Esophagus squamous epithelium (tissue), 5 donors: ENCODE data around the gene POU6F2. TPM values are rescaled to one million over a fixed set of nuclear protein-coding genes. Genes with fewer than 3 reads are reported as not detected.

Source experiments
- DNase-seq: peaks from one replicate; lab custom pipeline; 2025; lab: John Stamatoyannopoulos, UW
- H3K27ac ChIP-seq, 4 donors: fragments of 200-600 bp; sonication (generic); one replicate each; pipeline ENCODE4 v1.5.1; 2016 to 2019; ENCODE audit warnings: mild to moderate bottlenecking in 1 of 4
- H3K27me3 ChIP-seq, 4 donors: fragments of 200-600 bp; sonication (generic); 1 replicate in 3 of 4; 2 replicates in 1 of 4; pipeline versions ENCODE4 v1.5.1 to v1.6.0; 2017 to 2021; ENCODE audit warnings: antibody characterized with exemption in 1 of 4
- H3K36me3 ChIP-seq, 3 donors: fragments of 200-600 bp; sonication (generic); one replicate each; pipeline ENCODE4 v1.5.1; 2016 to 2019
- H3K4me1 ChIP-seq, 3 donors: fragments of 200-600 bp; sonication (generic); one replicate each; pipeline ENCODE4 v1.5.1; 2017 to 2019
- H3K4me3 ChIP-seq, 4 donors: fragments of 200-600 bp; sonication (generic); 1 replicate in 3 of 4; 2 replicates in 1 of 4; pipeline ENCODE4 v1.5.1; 2016 to 2019; ENCODE audit warnings: mild to moderate bottlenecking in 2 of 4, moderate library complexity in 1 of 4
- H3K9me3 ChIP-seq, 3 donors: fragments of 200-600 bp; sonication (generic); one replicate each; pipeline ENCODE4 v1.5.1; 2016 to 2019
- CTCF ChIP-seq, 6 experiments: fragments of 450-650 bp in 4 of 6; fragments of 200-600 bp in 2 of 6; sonication (generic) in 2 of 6; IDR thresholded peaks; one replicate each; pipeline ENCODE4 v1.5.1; 2016 to 2019; ENCODE audit warnings: antibody characterized with exemption in 6 of 6, mild to moderate bottlenecking in 4 of 6, moderate library complexity in 4 of 6
- POLR2A ChIP-seq, 4 donors: fragments of 450-650 bp; IDR thresholded peaks; one replicate each; pipeline ENCODE4 v1.6.1; 2017; ENCODE audit warnings: antibody characterized with exemption in 4 of 4, mild to moderate bottlenecking in 4 of 4, moderate library complexity in 3 of 4
- WGBS, 2 donors: methylation state at CpG; one replicate each; pipeline ENCODE4 v1.1.5; 2018; 5-methylcytosine and 5-hydroxymethylcytosine counted together
- intact Hi-C: fragments of 100-400 bp; cut with DNase I; formaldehyde crosslinking; loops from one replicate; pipeline ENCODE4 v1.15.0; 2022
- total RNA-seq, 4 donors: library from RNA; depleted of rRNA; stranded (reverse); fragments of >200 nt; gene quantifications; one replicate each; pipeline ENCODE4 v1.1.0, GENCODE V29; 2016
- donor health status: DM: yes; HTN: yes; CAD: no.

The POU6F2 gene
- total RNA-seq, 4 donors from 2014 or later = 0.76 to 1.6 TPM; not detected in 2

GRCh38 chr7:39417642-39418041, 439.9 kb downstream of the POU6F2 start:
- H3K9me3 ChIP-seq = no peaks in the 10 kb centered on the region
- 76 to 93% methylated on average over 1 of the region's 1 CpG for WGBS, 2 donors
- H3K27me3 ChIP-seq = peaks cover 0 to 28% (median 0%) of the 10 kb centered on the region in 4 donors
- TF ChIP-seq POLR2A (IDR thresholded peaks at IDR 0.05) = no peak
- TF ChIP-seq CTCF (IDR thresholded peaks at IDR 0.05) = no peak
- no peak overlapping the region for H3K27ac ChIP-seq
- no peak for DNase-seq
- intact Hi-C loops = no loop called here
- H3K4me3 ChIP-seq = no peak overlapping the region
- peaks cover 0 to 17% (median 11%) of the 10 kb centered on the region in 3 donors for H3K4me1 ChIP-seq
- no peaks in the 10 kb centered on the region for H3K36me3 ChIP-seq

DNA sequence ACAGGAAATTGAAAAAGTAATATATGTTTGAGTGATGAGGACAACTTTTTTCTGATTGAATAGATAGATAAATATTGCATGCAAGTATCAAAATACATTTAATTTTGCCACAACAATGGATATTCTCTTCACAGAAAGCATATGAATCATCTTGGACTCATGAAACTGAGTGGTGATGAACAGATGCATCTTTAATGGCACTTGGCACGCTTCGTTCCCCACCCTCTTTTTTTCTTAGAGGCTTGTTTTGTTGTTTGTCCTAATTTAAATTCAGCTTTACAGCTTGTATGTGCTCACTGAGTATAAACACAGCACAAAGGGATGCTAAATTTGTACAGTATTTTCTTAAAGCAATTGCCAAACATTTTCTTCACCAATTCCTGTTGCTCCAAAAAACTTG, 443.5 kb downstream of the POU6F2 start:
- H3K9me3 ChIP-seq = no peaks in the 10 kb centered on the region
- H3K4me3 ChIP-seq = no peak overlapping the region
- H3K4me1 ChIP-seq = no peaks in the 10 kb centered on the region
- TF ChIP-seq POLR2A (IDR thresholded peaks at IDR 0.05) (no peak), CTCF (IDR thresholded peaks at IDR 0.05) (no peak)
- no peak for DNase-seq
- WGBS, 2 donors = 58 to 64% methylated on average over 2 of the region's 2 CpGs
- H3K27me3 ChIP-seq = peaks cover 0 to 8% (median 0%) of the 10 kb centered on the region in 4 donors
- H3K36me3 ChIP-seq = no peaks in the 10 kb centered on the region
- intact Hi-C loops = no loop called here
- H3K27ac ChIP-seq = no peak overlapping the region

- no peak overlapping the region for H3K27ac ChIP-seq
- H3K36me3 ChIP-seq = no peaks in the 10 kb centered on the region
- WGBS, 2 donors = 68 to 72% methylated on average over 2 of the region's 2 CpGs
- no peaks in the 10 kb centered on the region for H3K9me3 ChIP-seq
- no peak for TF ChIP-seq CTCF (IDR thresholded peaks at IDR 0.05)
- no peak for TF ChIP-seq POLR2A (IDR thresholded peaks at IDR 0.05)
- peaks cover 0 to 5% (median 0%) of the 10 kb centered on the region in 4 donors for H3K27me3 ChIP-seq
- H3K4me3 ChIP-seq = no peak overlapping the region
- DNase-seq = no peak
- intact Hi-C loops = no loop called here
- no peaks in the 10 kb centered on the region for H3K4me1 ChIP-seq
Measured at GRCh38 chr7:39421661-39422060, 444.0 kb downstream of the POU6F2 start.

- Histone ChIP-seq H3K36me3 (no peaks in the 10 kb centered on the region), H3K4me1 (peaks cover 0 to 5% (median 4%) of the 10 kb centered on the region in 3 donors), H3K27me3 (no peaks in the 10 kb centered on the region), H3K9me3 (no peaks in the 10 kb centered on the region), H3K27ac (no peak overlapping the region), H3K4me3 (no peak overlapping the region)
- intact Hi-C loops = no loop called here
- no peak for TF ChIP-seq POLR2A (IDR thresholded peaks at IDR 0.05)
- no peak for TF ChIP-seq CTCF (IDR thresholded peaks at IDR 0.05)
- no peak for DNase-seq
- WGBS, 2 donors = 8 to 20% methylated on average over 1 of the region's 1 CpG
Measured at GRCh38 chr7:39428221-39428620, 450.5 kb downstream of the POU6F2 start.

- H3K27me3 ChIP-seq = no peaks in the 10 kb centered on the region
- TF ChIP-seq POLR2A (IDR thresholded peaks at IDR 0.05) = no peak
- intact Hi-C loops = no loop called here
Measured at GRCh38 chr7:39429421-39429820, 451.7 kb downstream of the POU6F2 start.

DNA sequence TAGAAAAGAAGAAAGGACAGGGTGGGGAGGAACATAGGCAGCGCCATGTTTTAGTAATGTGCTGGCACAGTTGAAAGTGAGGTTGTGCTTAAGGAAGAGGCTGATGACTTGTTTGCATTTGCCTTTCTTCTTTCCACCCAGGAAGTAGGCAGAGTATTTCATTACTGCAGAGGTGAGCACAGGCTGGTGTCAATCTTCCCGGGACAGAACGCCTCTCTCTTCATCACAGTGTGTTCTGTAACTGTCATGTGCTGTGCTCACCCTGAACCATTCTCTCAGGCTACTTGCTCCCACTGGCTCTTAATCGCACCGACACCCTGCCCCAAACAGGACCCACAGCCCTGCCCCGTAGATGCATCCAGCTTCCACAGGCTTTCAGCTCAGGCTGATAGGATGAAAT, 452.7 kb downstream of the POU6F2 start:
- Histone ChIP-seq H3K9me3 (no peaks in the 10 kb centered on the region), H3K4me1 (peaks cover 0 to 5% (median 4%) of the 10 kb centered on the region in 3 donors), H3K27ac (no peak overlapping the region), H3K36me3 (no peaks in the 10 kb centered on the region), H3K4me3 (no peak overlapping the region), H3K27me3 (no peaks in the 10 kb centered on the region)
- intact Hi-C loops = no loop called here
- TF ChIP-seq POLR2A (IDR thresholded peaks at IDR 0.05) (no peak), CTCF (IDR thresholded peaks at IDR 0.05) (no peak)
- no peak for DNase-seq
- WGBS, 2 donors = 84 to 93% methylated on average over 3 to 5 of the region's 6 CpGs

More at GRCh38 chr7:39429421-39429820, 451.7 kb downstream of the POU6F2 start:
- Histone ChIP-seq H3K4me1 (peaks cover 0 to 5% (median 4%) of the 10 kb centered on the region in 3 donors), H3K36me3 (no peaks in the 10 kb centered on the region), H3K4me3 (no peak overlapping the region), H3K27ac (no peak overlapping the region), H3K9me3 (no peaks in the 10 kb centered on the region)
- no peak for DNase-seq
- 43 to 60% methylated on average over 1 to 2 of the region's 2 CpGs for WGBS, 2 donors
